K562 (cell line): Measurements from ENCODE around the gene KBTBD4. TPM values are rescaled to one million over a fixed set of nuclear protein-coding genes. Genes with fewer than 3 reads are reported as not detected.
A peak's percentile ranks its signal among the peaks of the same experiment; 100 is the strongest.

ENCODE experiments used
- ATAC-seq: fragments of 200-7000 bp; cut with Tn5 transposase; 3 replicates; pipeline ENCODE4 v1.9.1; 2020; ENCODE audit warnings: moderate library complexity
- BruUV-seq: library from RNA; stranded (reverse); fragments of 400-500 nt; replicated peaks from 2 replicates; lab custom pipeline; 2021; lab: Mats Ljungman, UMichigan
- CTCF ChIA-PET: fragments of 300-600 bp; formaldehyde crosslinking; extraction: SDS; loops from one replicate; lab custom pipeline; 2021; ENCODE audit warnings: low intra/inter-chr PET ratio; lab: Yijun Ruan, JAX
- POLR2A ChIA-PET: fragments of 300-600, 350-650 bp; sonication (Branson Sonifier 250); formaldehyde crosslinking; extraction: SDS; loops from one replicate; lab custom pipeline; 2021; ENCODE audit warnings: antibody characterized with exemption, inconsistent platforms; lab: Yijun Ruan, JAX
- DNase-seq, 4 experiments: peaks; one replicate each; pipeline versions ENCODE4 v3.0.0 to v3.0.0-alpha.2; 2011 to 2018; ENCODE audit warnings: low spot score in 3 of 4, mixed read lengths in 3 of 4; ENCODE audit errors: extremely low read depth in 1 of 4
- FAIRE-seq: peaks from 2 replicates; lab custom pipeline; 2011; peaks lifted over from hg19 to GRCh38; lab: Jason Lieb, UNC
- H2AFZ ChIP-seq: 2 replicates; pipeline ENCODE4 v1.6.0; 2011; ENCODE audit warnings: low read depth, low read length, control low read depth, inconsistent platforms
- H3K27ac ChIP-seq: fragments of 200-600 bp; 3 replicates; pipeline ENCODE4 v1.8.0; 2011; ENCODE audit warnings: low read depth, mild to moderate bottlenecking, control low read depth, inconsistent platforms, low read length, moderate library complexity, mixed read lengths; ENCODE audit errors: extremely low read depth
- H3K27me3 ChIP-seq, 2 experiments: fragments of 300-600 bp in 1 of 2; 2 replicates in 1 of 2; 3 replicates in 1 of 2; pipeline versions ENCODE4 v1.6.0 to v1.8.0; 2011; ENCODE audit warnings: inconsistent platforms in 2 of 2, low read length in 2 of 2, mild to moderate bottlenecking in 1 of 2, mixed read lengths in 1 of 2, moderate library complexity in 1 of 2; ENCODE audit not compliant: control insufficient read depth in 2 of 2, insufficient read depth in 2 of 2
- H3K36me3 ChIP-seq: fragments of 300-600 bp; 3 replicates; pipeline ENCODE4 v1.8.0; 2011; ENCODE audit warnings: mild to moderate bottlenecking, low read length, inconsistent platforms; ENCODE audit not compliant: control insufficient read depth, insufficient read depth
- H3K4me1 ChIP-seq, 2 experiments: fragments of 200-600 bp in 1 of 2; replicated peaks in 1 of 2; 2 replicates in 1 of 2; 3 replicates in 1 of 2; pipeline versions ENCODE4 v1.5.1 to v1.8.0; 2011; ENCODE audit warnings: inconsistent platforms in 2 of 2, low read length in 2 of 2, mild to moderate bottlenecking in 1 of 2, mixed read lengths in 1 of 2, moderate library complexity in 1 of 2; ENCODE audit not compliant: control insufficient read depth in 2 of 2, insufficient read depth in 2 of 2
- H3K4me2 ChIP-seq: 2 replicates; pipeline ENCODE4 v1.6.1; 2011; ENCODE audit warnings: low read length, control low read depth, inconsistent platforms, mixed read lengths; ENCODE audit not compliant: insufficient read depth
- H3K4me3 ChIP-seq: fragments of 200-600 bp; sonication (generic), shearing (Covaris generic); 2 replicates; pipeline ENCODE4 v1.5.1; 2016; ENCODE audit warnings: control low read depth, inconsistent platforms
- H3K79me2 ChIP-seq: fragments of 200-600 bp; 3 replicates; pipeline ENCODE4 v1.8.0; 2011; ENCODE audit warnings: low read length, inconsistent platforms; ENCODE audit not compliant: control insufficient read depth, insufficient read depth
- H3K9ac ChIP-seq, 2 experiments: 2 replicates each; pipeline versions ENCODE4 v1.6.0 to v1.6.1; 2011; ENCODE audit warnings: low read depth in 2 of 2, low read length in 2 of 2, control low read depth in 1 of 2, inconsistent platforms in 1 of 2, mild to moderate bottlenecking in 1 of 2, mixed read lengths in 1 of 2; ENCODE audit not compliant: insufficient read depth in 1 of 2
- H3K9me1 ChIP-seq: one replicate; pipeline ENCODE4 v1.6.0; 2011; ENCODE audit warnings: inconsistent platforms, mild to moderate bottlenecking, low read length, moderate library complexity; ENCODE audit not compliant: control insufficient read depth, insufficient read depth
- H3K9me3 ChIP-seq: replicated peaks from 2 replicates; pipeline ENCODE4 v1.5.1; 2011; ENCODE audit warnings: low read depth, low read length, inconsistent platforms; ENCODE audit not compliant: control insufficient read depth, insufficient read depth
- H4K20me1 ChIP-seq: replicated peaks from 2 replicates; pipeline ENCODE4 v1.6.1; 2011; ENCODE audit warnings: low read length, inconsistent platforms, mixed read lengths; ENCODE audit not compliant: control insufficient read depth, insufficient read depth
- CEBPG ChIP-seq, 3 experiments: fragments of 200-800 bp in 1 of 3; sonication (Bioruptor generic) in 1 of 3; sonication (generic) in 1 of 3; formaldehyde crosslinking in 1 of 3; IDR thresholded peaks in 2 of 3; conservative IDR thresholded peaks in 1 of 3; 2 replicates each; pipeline versions ENCODE4 v1.6.1 to v1.8.0; 2016 to 2022; ENCODE audit warnings: missing compliant biosample characterization in 2 of 3, missing genetic modification characterization in 2 of 3, mild to moderate bottlenecking in 1 of 3, missing genetic modification reagents in 1 of 3
- MXI1 ChIP-seq: IDR thresholded peaks from 2 replicates; pipeline ENCODE4 v1.6.1; 2011; ENCODE audit warnings: low read depth, mild to moderate bottlenecking, improper control_type of control experiment, low read length
- NEUROD1 ChIP-seq: fragments of 150-350 bp; IDR thresholded peaks from 2 replicates; pipeline ENCODE4 v1.6.1; 2014; ENCODE audit warnings: borderline replicate concordance, low read length, low read depth; ENCODE audit not compliant: partially characterized antibody
- RFX1 ChIP-seq: fragments of 450-650 bp; IDR thresholded peaks from 2 replicates; pipeline ENCODE4 v1.6.1; 2016; ENCODE audit warnings: mild to moderate bottlenecking, moderate library complexity
- ZNF384 ChIP-seq: IDR thresholded peaks from 2 replicates; pipeline ENCODE4 v1.6.1; 2012; ENCODE audit warnings: low read depth, low read length, improper control_type of control experiment
- ZNF780A ChIP-seq: fragments of 250-450 bp; sonication (Bioruptor Pico); IDR thresholded peaks from 2 replicates; pipeline ENCODE4 v1.5.0; 2021; ENCODE audit warnings: mild to moderate bottlenecking
- ZNF830 ChIP-seq: fragments of 250-450 bp; sonication (Bioruptor Pico); IDR thresholded peaks from 2 replicates; pipeline ENCODE4 v1.5.0; 2021; ENCODE audit warnings: mild to moderate bottlenecking
- WGBS: fragments of 100-300 bp; shearing (Covaris generic); methylation state at CpG from one replicate; pipeline ENCODE4 v1.1.6; 2016; ENCODE audit warnings: low coverage, mixed read lengths; ENCODE audit not compliant: insufficient coverage; ENCODE audit errors: missing lambda C conversion rate; 5-methylcytosine and 5-hydroxymethylcytosine counted together
- in situ Hi-C: fragments of 300-500 bp; cut with MboI; formaldehyde crosslinking; loops from 4 replicates; pipeline ENCODE4 v1.15.0; 2018; ENCODE audit warnings: inconsistent platforms, mixed read lengths
- intact Hi-C: fragments of 100-400 bp; cut with micrococcal nuclease; formaldehyde crosslinking; loops from 2 replicates; pipeline ENCODE4 v1.14.2; 2022
- polyA plus RNA-seq, 8 experiments: library from polyadenylated mRNA; depleted of rRNA in 4 of 8; stranded (reverse) in 5 of 8; unstranded in 3 of 8; fragments of >200 nt; fragmentation: Nextera tagmentation in 2 of 8; fragmentation: Illumina TruSeq in 1 of 8; extraction: Ambion mirVana in 2 of 8; extraction: Trizol in 1 of 8; gene quantifications; 2 replicates each; pipeline versions ENCODE4 v1.2.1 to v1.2.3, GENCODE V29; 2011 to 2014; ENCODE audit warnings: inconsistent platforms in 1 of 8, missing spikeins in 1 of 8
- total RNA-seq, 7 experiments: library from RNA; depleted of rRNA in 6 of 7; stranded (reverse); fragments of >200 nt in 6 of 7; fragmentation: Illumina TruSeq in 2 of 7; extraction: Trizol in 2 of 7; gene quantifications; 2 replicates each; pipeline versions ENCODE4 v1.2.1 to v1.2.3, GENCODE V29; 2011 to 2021; ENCODE audit warnings: low replicate concordance in 1 of 7
- TF ChIP-seq, protein P1 (sequence below): fragments of 250-450 bp; sonication (Bioruptor Pico); IDR thresholded peaks from 2 replicates; pipeline ENCODE4 v1.5.0; 2021; ENCODE audit warnings: mild to moderate bottlenecking, moderate library complexity
- TF ChIP-seq, protein P2 (sequence below): fragments of 450-650 bp; IDR thresholded peaks from 2 replicates; pipeline ENCODE4 v1.6.1; 2018; ENCODE audit warnings: mild to moderate bottlenecking, low read depth; ENCODE audit not compliant: partially characterized antibody

Gene KBTBD4
- total and polyA plus RNA-seq, 9 of the 15 experiments (the other 6 are each of a cell fraction or from before 2014, with no cell fraction given): 7.0 to 33.9 (median 13.3) TPM

DNA sequence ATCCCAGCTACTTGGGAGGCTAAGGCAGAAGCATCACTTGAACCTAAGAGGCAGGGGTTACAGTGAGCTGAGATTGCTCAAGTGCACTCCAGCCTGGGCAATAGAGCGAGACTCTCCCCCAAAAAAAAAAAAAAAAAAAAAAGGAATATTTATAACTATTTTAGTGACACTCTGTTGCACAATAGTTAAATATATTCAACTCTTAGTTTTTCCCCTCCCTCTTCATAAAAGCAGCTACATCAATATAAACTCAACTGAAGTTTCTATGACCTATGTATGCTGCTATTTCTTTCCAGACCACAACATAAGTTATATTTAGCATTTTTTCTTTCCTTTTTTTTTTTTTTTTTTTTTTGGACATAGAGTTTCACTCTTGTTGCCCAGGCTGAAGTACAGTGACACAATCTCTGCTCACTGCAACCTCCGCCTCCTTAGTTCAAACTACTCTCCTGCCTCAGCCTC, 45.0 kb downstream of the KBTBD4 start:
- 89% methylated on average over 1 of the region's 2 CpGs for WGBS
- no peak overlapping the region for H3K9ac ChIP-seq
- no TSS peak for BruUV-seq
- POLR2A ChIA-PET: interaction anchor here (1.0 to 2.6 kb wide), 5 partner anchors 8 to 18 kb away, joined by 4 to 19 read pairs (median 5); no protein-coding TSS in a partner anchor
- peaks cover 13% of the 10 kb centered on the region for H4K20me1 ChIP-seq
- ATAC-seq: no peak
- CTCF ChIA-PET: no interaction called here
- no peaks in the 10 kb centered on the region for H3K9me3 ChIP-seq
- no peak overlapping the region for H3K4me3 ChIP-seq
- no peaks in the 10 kb centered on the region for H3K27me3 ChIP-seq
- in situ Hi-C loops: no loop called here
- H3K9me1 ChIP-seq: no peaks in the 10 kb centered on the region
- H3K4me1 ChIP-seq: peaks cover 4 to 5% of the 10 kb centered on the region in 2 experiments; a peak in 3 of 5 replicates
- H3K79me2 ChIP-seq: peaks cover 99% of the 10 kb centered on the region
- no peak for FAIRE-seq
- H3K36me3 ChIP-seq: peaks cover 12% of the 10 kb centered on the region; the same call in 1 of the 3 replicates
- TF ChIP-seq CEBPG (CRISPR knock-in tag; IDR thresholded peaks at IDR 0.05) (no peak), CEBPG (tag; conservative IDR thresholded peaks at IDR 0.05 in 1 of 2, IDR thresholded peaks at IDR 0.05 in 1 of 2) (0 out of 4 replicates have a peak, but pooled peaks of 1 of the 2 experiments have one; percentile 6), NEUROD1 (no peak)
- TF ChIP-seq, all 486 proteins: peak for 1
- H3K4me2 ChIP-seq: no peak overlapping the region
- H3K27ac ChIP-seq: no peak overlapping the region
- intact Hi-C loops: no loop called here
- no peak for DNase-seq
- no peak overlapping the region for H2AFZ ChIP-seq

DNA sequence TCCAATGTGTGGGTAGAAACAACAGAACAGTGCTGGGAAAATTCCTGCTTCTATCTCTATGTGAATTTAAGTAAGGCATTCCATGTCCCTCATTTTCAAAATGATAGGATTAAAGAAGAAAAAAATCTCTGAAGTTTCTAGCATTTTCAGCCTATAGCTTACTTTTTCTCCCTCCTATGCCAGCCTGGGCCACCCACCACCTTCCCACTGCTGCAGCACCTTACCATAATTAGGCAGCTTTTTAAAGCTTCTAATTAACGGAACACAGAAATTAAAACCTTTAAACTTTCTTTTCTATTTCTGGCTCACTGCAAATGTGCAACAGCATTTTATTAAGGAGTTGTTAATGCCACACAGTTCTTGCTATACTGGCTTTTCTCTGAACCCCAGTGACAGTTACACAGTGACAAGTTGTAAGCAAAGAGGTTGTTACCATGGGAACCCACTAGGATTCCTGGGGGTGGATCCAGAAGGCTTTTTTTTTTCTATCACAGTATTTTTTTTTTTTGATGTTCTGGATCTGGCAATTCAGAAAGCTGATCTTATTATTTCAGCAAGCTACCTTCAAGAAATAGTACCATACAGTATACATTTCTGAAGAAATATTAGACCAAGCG, 46.1 kb downstream of the KBTBD4 start:
- Histone ChIP-seq H3K4me1 (peaks cover 4 to 5% of the 10 kb centered on the region in 2 experiments; a peak in 3 of 5 replicates), H2AFZ (no peak overlapping the region), H3K9me3 (no peaks in the 10 kb centered on the region), H3K27me3 (no peaks in the 10 kb centered on the region), H4K20me1 (peaks cover 13% of the 10 kb centered on the region), H3K79me2 (peaks cover 100% of the 10 kb centered on the region), H3K27ac (no peak overlapping the region), H3K9me1 (no peaks in the 10 kb centered on the region), H3K9ac (no peak overlapping the region), H3K4me2 (no peak overlapping the region), H3K4me3 (no peak overlapping the region), H3K36me3 (peaks cover 10% of the 10 kb centered on the region; the same call in 1 of the 3 replicates)
- intact Hi-C loops: no loop called here
- FAIRE-seq (no peak), DNase-seq (peak in 2 of 4 experiments; percentile 26 to 31), ATAC-seq (no peak)
- POLR2A ChIA-PET: interaction anchor here (0.5 to 2.6 kb wide), 4 partner anchors 8 to 42 kb away, joined by 3 to 19 read pairs (median 4); no protein-coding TSS in a partner anchor
- WGBS: 93% methylated on average over 2 of the region's 2 CpGs
- in situ Hi-C loops: no loop called here
- BruUV-seq: TSS peak; percentile 13
- CTCF ChIA-PET: no interaction called here
- no peak for TF ChIP-seq MXI1
- TF ChIP-seq ZNF830 (CRISPR knock-in tag): no peak
- peak; percentile 84 for TF ChIP-seq RFX1
- TF ChIP-seq ZNF384: peak; percentile 59; the same call in 1 of the 2 replicates
- no peak for TF ChIP-seq ZNF780A (CRISPR knock-in tag)
- TF ChIP-seq, protein P1, sequence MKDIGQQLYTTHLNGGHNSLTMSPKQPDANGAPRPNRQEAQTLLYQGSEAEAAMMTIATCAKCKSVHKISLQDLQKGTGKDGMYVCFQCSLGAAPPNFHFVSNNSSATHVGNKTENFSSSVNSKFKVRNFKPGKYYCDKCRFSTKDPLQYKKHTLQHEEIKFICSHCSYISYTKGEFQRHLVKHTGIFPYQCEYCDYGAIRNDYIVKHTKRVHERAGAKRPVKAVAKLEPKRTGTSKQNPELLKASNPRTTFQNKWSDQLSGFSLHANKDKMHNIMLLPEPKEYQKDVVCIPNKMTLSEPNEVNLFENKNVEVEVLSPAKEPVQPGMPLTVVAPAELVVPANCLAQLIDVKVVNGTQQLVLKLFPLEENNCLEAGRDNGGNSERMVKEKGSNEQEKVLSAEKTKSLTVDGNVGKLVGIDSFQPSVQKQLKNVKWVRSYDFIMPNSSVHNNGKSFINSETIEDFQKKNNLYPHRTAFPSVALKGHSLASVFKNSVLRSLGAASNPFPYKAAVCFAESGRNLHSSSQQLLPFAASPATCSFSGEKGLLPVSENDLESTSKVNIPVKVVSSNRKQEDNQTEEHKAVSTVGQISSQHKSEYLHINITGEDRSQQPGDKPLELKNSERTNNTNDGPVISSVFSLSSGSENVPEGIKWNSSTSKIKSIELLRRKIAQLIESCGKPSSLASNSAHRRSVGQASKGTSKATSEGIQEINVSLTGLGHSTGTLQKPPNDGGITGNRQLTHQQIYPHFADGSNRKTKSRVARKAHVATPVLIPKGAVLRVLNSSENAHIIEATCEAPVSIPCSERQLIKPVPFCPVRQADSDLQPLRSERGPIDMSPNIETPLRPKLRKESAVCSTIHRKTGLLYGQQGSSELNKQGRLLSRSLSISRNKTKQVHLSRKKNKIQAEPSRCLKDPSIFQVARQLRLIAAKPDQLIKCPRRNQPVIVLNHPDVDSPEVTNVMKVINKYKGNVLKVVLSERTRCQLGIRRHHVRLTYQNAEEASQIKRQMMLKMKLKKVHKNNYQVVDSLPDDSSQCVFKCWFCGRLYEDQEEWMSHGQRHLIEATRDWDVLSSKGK (CRISPR knock-in tag): no peak
- TF ChIP-seq, protein P2, sequence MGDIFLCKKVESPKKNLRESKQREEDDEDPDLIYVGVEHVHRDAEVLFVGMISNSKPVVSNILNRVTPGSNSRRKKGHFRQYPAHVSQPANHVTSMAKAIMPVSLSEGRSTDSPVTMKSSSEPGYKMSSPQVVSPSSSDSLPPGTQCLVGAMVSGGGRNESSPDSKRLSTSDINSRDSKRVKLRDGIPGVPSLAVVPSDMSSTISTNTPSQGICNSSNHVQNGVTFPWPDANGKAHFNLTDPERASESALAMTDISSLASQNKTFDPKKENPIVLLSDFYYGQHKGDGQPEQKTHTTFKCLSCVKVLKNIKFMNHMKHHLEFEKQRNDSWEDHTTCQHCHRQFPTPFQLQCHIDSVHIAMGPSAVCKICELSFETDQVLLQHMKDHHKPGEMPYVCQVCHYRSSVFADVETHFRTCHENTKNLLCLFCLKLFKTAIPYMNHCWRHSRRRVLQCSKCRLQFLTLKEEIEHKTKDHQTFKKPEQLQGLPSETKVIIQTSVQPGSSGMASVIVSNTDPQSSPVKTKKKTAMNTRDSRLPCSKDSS: no peak
